Stomach (tissue), 9 donors: Measurements from ENCODE around the gene PIAS3. TPM values are rescaled to one million over a fixed set of nuclear protein-coding genes. Genes with fewer than 3 reads are reported as not detected.
"Not testable (repeated sequence)": the region's sequence is repeated elsewhere in the genome, so short reads cannot be mapped to it uniquely, and the experiment has no call there.

Source experiments
- DNase-seq, 2 donors: peaks; one replicate each; pipeline versions ENCODE4 v3.0.0 to v3.0.0-alpha.2; 2013 to 2019
- H3K27ac ChIP-seq, 5 donors: fragments of 200-600 bp in 4 of 5; sonication (generic) in 4 of 5; one replicate each; pipeline ENCODE4 v1.5.1; 2013 to 2019; ENCODE audit warnings: mild to moderate bottlenecking in 1 of 5, moderate library complexity in 1 of 5
- H3K27me3 ChIP-seq, 3 donors: fragments of 200-600 bp; sonication (generic); one replicate each; pipeline ENCODE4 v1.5.1; 2017 to 2019; ENCODE audit warnings: mixed run types in 1 of 3
- H3K36me3 ChIP-seq, 4 donors: fragments of 200-600 bp; sonication (generic); 1 replicate in 3 of 4; 2 replicates in 1 of 4; pipeline ENCODE4 v1.5.1; 2016 to 2019
- H3K4me1 ChIP-seq, 4 donors: fragments of 200-600 bp; sonication (generic); one replicate each; pipeline ENCODE4 v1.5.1; 2016 to 2019
- H3K4me3 ChIP-seq, 4 donors: fragments of 200-600 bp; sonication (generic) in 3 of 4; one replicate each; pipeline ENCODE4 v1.5.1; 2016 to 2019; ENCODE audit warnings: mild to moderate bottlenecking in 1 of 4
- H3K9me3 ChIP-seq, 4 donors: fragments of 200-600 bp; sonication (generic); one replicate each; pipeline ENCODE4 v1.5.1; 2016 to 2019
- EP300 ChIP-seq: sonication (generic); formaldehyde crosslinking; IDR thresholded peaks from one replicate; pipeline ENCODE4 v1.6.1; 2017; ENCODE audit warnings: antibody characterized with exemption
- POLR2A ChIP-seq, 4 donors: fragments of 450-650 bp; IDR thresholded peaks; one replicate each; pipeline ENCODE4 v1.6.1; 2016; ENCODE audit warnings: antibody characterized with exemption in 4 of 4, control low read depth in 2 of 4, mild to moderate bottlenecking in 1 of 4, moderate library complexity in 1 of 4
- POLR2AphosphoS5 ChIP-seq, 3 donors: sonication (generic); formaldehyde crosslinking; IDR thresholded peaks; one replicate each; pipeline ENCODE4 v1.6.1; 2016; ENCODE audit warnings: antibody characterized with exemption in 3 of 3
- WGBS, 5 donors: extraction: QIAGEN DNeasy Blood & Tissue Kit in 3 of 5; methylation state at CpG; one replicate each; pipeline versions ENCODE4 v1.1.5 to v1.1.7; 2013 to 2018; 5-methylcytosine and 5-hydroxymethylcytosine counted together
- intact Hi-C: fragments of 100-400 bp; cut with DNase I; formaldehyde crosslinking; loops from one replicate; pipeline ENCODE4 v1.15.1; 2023; ENCODE audit warnings: low total_unique reads
- polyA plus RNA-seq, 3 donors: library from polyadenylated mRNA; stranded (reverse); fragments of 200-250 nt; gene quantifications; one replicate each; pipeline ENCODE4 v1.2.3, GENCODE V29; 2013
- total RNA-seq, 5 donors: library from RNA; depleted of rRNA; stranded (reverse); fragments of >200 nt; gene quantifications; one replicate each; pipeline versions ENCODE4 v1.1.0 to v1.2.3, GENCODE V29; 2014 to 2016
- TF ChIP-seq, protein P1 (sequence below), 7 experiments: fragments of 450-650 bp in 4 of 7; fragments of 200-600 bp in 3 of 7; sonication (generic) in 3 of 7; IDR thresholded peaks; one replicate each; pipeline ENCODE4 v1.5.1; 2016 to 2019; ENCODE audit warnings: antibody characterized with exemption in 7 of 7, control low read depth in 2 of 7, mild to moderate bottlenecking in 1 of 7
- donor health status: healthy with polysubstance abuse.
- donor health status: Bipolar disorder and iron deficiency.
- donor health status: healthy.

Gene PIAS3
- total and polyA plus RNA-seq, 8 donors = 4.1 to 65.9 (median 24.1) TPM

DNA sequence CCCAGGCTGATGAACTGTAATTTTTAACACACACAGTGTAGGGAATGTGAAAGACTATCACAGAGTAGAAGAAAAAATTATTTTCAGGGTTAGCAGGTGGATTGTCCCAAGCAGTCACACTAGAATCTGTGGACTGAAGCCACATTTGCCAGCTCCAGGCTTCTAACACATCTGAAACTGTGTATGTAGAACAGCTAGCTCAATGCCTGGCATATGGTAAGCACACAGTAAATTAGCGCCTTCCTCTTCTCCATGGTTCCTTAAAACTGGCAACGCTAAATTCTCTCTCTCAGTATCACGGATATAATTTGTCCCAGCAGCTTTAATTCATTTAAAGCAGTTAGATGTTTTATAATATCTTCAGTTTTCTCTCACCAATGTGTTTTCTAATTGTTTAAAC lies 15.8 kb downstream of the PIAS3 start:
- 89 to 93% (median 92%) methylated on average over 3 of the region's 3 CpGs for WGBS, 5 donors
- TF ChIP-seq POLR2A (IDR thresholded peaks at IDR 0.05) = no peak
- TF ChIP-seq, protein P1, sequence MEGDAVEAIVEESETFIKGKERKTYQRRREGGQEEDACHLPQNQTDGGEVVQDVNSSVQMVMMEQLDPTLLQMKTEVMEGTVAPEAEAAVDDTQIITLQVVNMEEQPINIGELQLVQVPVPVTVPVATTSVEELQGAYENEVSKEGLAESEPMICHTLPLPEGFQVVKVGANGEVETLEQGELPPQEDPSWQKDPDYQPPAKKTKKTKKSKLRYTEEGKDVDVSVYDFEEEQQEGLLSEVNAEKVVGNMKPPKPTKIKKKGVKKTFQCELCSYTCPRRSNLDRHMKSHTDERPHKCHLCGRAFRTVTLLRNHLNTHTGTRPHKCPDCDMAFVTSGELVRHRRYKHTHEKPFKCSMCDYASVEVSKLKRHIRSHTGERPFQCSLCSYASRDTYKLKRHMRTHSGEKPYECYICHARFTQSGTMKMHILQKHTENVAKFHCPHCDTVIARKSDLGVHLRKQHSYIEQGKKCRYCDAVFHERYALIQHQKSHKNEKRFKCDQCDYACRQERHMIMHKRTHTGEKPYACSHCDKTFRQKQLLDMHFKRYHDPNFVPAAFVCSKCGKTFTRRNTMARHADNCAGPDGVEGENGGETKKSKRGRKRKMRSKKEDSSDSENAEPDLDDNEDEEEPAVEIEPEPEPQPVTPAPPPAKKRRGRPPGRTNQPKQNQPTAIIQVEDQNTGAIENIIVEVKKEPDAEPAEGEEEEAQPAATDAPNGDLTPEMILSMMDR (IDR thresholded peaks at IDR 0.05) = no peak
- no peak for TF ChIP-seq EP300
- no peak for TF ChIP-seq POLR2AphosphoS5 (IDR thresholded peaks at IDR 0.05)
- intact Hi-C loops = no loop called here
- Histone ChIP-seq H3K27me3 (no peaks in the 10 kb centered on the region), H3K9me3 (no peaks in the 10 kb centered on the region), H3K27ac (no peak overlapping the region), H3K4me1 (peaks cover 11 to 21% (median 19%) of the 10 kb centered on the region in 4 donors), H3K36me3 (peaks cover 40 to 62% (median 58%) of the 10 kb centered on the region in 4 donors), H3K4me3 (no peak overlapping the region)
- no peak for DNase-seq

DNA sequence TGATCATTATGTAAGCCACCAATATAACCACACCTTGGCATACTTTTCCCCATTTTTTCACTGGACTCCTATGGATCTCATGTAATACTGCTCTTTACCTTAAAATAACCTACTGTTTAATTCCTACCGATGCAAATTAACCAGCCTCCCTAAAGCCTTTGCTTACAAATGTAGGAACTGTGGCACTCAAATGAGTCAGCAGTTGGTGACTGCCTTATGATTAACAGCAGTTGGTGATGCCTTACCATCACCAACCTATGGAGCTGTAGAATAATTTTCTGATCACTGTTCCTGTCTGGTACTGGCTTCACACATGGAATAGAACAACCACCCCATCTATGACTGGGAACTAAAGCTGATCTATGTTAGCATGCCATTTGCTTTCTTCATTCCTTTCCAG lies 21.2 kb downstream of the PIAS3 start:
- H3K27ac ChIP-seq = no peak overlapping the region
- WGBS, 5 donors = 93 to 100% (median 96%) methylated on average over 1 of the region's 1 CpG
- no peak for DNase-seq
- no peak for TF ChIP-seq POLR2AphosphoS5 (IDR thresholded peaks at IDR 0.05)
- no peak for TF ChIP-seq POLR2A (IDR thresholded peaks at IDR 0.05)
- no peak for TF ChIP-seq EP300
- TF ChIP-seq, protein P1 (IDR thresholded peaks at IDR 0.05) = no peak
- peaks cover 82 to 100% (median 100%) of the 10 kb centered on the region in 4 donors for H3K36me3 ChIP-seq
- no peaks in the 10 kb centered on the region for H3K9me3 ChIP-seq
- H3K4me3 ChIP-seq = no peak overlapping the region
- no peaks in the 10 kb centered on the region for H3K27me3 ChIP-seq
- intact Hi-C loops = no loop called here
- H3K4me1 ChIP-seq = no peaks in the 10 kb centered on the region

DNA sequence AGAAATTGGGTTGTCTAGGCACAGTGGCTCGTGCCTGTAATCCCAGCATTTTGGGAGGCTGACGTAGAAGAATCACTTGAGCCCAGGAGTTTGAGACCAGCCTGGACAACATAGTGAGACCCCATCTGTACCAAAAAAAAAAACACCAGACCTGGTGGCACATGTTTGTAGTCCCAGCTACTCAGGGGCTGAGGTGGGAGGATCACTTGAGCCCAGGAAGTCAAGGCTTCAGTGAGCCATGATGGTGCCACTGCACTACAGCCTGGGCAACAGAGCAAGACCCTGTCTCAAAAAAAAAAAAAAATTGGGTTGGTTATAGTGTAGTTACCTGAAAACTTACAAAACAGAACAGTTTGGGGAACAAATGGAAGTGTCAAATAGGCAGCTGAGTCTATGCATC lies 28.1 kb downstream of the PIAS3 start:
- H3K27me3 ChIP-seq, H3K4me3 ChIP-seq, DNase-seq, intact Hi-C loops, H3K9me3 ChIP-seq, H3K27ac ChIP-seq: not testable (repeated sequence)
- Histone ChIP-seq H3K36me3 (peaks cover 69 to 100% (median 100%) of the 10 kb centered on the region in 4 donors), H3K4me1 (peaks cover 0 to 12% (median under 1%) of the 10 kb centered on the region in 4 donors)
- 90 to 100% (median 98%) methylated on average over 2 of the region's 2 CpGs for WGBS, 5 donors

DNA sequence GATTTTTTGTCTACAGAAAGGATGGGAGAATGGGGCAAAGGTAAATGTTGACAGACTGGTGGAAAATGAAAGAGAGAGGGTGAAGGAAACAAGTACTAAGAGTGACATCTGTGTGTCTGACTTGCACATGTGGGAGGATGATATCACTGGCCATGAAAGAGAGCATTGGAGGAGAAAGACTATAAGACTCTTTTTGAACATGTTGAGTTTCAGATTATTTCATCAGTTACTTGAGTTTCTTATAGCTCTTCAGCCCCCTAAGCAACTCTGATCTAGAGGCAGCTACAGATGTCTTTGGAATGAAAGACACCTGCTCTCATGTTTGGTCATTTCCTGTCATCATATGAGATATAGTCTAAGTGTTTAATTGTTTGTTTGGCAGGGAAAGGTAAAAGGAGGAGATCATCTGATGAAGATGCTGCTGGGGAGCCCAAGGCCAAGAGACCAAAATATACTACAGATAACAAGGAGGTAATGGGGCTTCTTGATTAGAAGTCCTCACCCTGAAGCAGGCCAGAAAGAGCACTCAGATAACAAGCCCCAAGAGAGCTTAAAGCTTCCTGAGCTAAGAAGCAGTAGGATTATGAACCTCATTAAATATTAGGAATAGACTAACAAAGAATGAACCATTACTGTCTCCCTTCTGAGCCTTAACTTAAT lies 30.4 kb downstream of the PIAS3 start:
- H3K9me3 ChIP-seq = no peaks in the 10 kb centered on the region
- H3K4me1 ChIP-seq = peaks cover 8 to 25% (median 11%) of the 10 kb centered on the region in 4 donors
- H3K4me3 ChIP-seq = no peak overlapping the region
- no peak overlapping the region for H3K27ac ChIP-seq
- no peaks in the 10 kb centered on the region for H3K27me3 ChIP-seq
- peaks cover 57 to 79% (median 78%) of the 10 kb centered on the region in 4 donors for H3K36me3 ChIP-seq
- no peak for TF ChIP-seq POLR2AphosphoS5 (IDR thresholded peaks at IDR 0.05)
- TF ChIP-seq, protein P1 (IDR thresholded peaks at IDR 0.05) = no peak
- TF ChIP-seq EP300 = no peak
- no peak for TF ChIP-seq POLR2A (IDR thresholded peaks at IDR 0.05)
- intact Hi-C loops = no loop called here
- DNase-seq = no peak

DNA sequence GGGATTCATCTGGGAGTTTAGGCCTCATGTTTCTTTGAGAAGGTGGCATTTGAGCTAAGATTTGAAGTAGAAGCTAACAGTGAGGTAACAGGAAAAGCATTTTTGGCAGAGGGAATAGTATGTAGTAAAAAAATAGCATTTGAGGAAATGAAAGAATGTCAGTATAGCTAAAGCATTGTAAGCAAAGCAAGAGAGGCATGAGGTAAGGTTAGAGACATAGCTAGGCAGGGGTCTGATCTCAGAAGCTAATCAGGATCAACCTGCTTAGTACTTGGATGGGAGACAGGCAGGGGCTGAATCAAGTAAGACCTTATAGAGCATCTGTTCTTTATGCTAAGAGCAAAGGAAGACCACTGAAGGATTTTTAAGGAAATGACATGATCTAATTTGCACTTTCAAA lies 30.9 kb downstream of the PIAS3 start:
- H3K36me3 ChIP-seq = peaks cover 52 to 74% (median 72%) of the 10 kb centered on the region in 4 donors
- no peaks in the 10 kb centered on the region for H3K9me3 ChIP-seq
- H3K4me3 ChIP-seq = no peak overlapping the region
- no peak overlapping the region for H3K27ac ChIP-seq
- H3K4me1 ChIP-seq = peaks cover 8 to 25% (median 11%) of the 10 kb centered on the region in 4 donors
- no peak for TF ChIP-seq POLR2A (IDR thresholded peaks at IDR 0.05)
- TF ChIP-seq EP300 = no peak
- no peak for TF ChIP-seq POLR2AphosphoS5 (IDR thresholded peaks at IDR 0.05)
- TF ChIP-seq, protein P1 (IDR thresholded peaks at IDR 0.05) = no peak
- intact Hi-C loops = no loop called here
- H3K27me3 ChIP-seq = no peaks in the 10 kb centered on the region
- no peak for DNase-seq
